Suppressor macrophage treated with lipopolysaccharide for 4 hours (primary cell): ENCODE results near the gene MYH15.
A peak's percentile ranks its signal among the peaks of the same experiment; 100 is the strongest.

Experiments
- DNase-seq: peaks from one replicate; pipeline ENCODE4 v3.0.0-alpha.2; 2020

MYH15 gene

GRCh38 chr3:108410531-108410984 lies 99.8 kb downstream of the MYH15 start:
- DNase-seq = no peak

GRCh38 chr3:108409800-108410178 lies 100.6 kb downstream of the MYH15 start:
- no peak for DNase-seq

- DNase-seq = no peak
These were observed 101.3 kb downstream of the MYH15 start for GRCh38 chr3:108408883-108409799.

GRCh38 chr3:108407886-108408285 lies 102.5 kb downstream of the MYH15 start:
- peak; percentile 33 for DNase-seq

GRCh38 chr3:108406661-108407206 lies 103.7 kb downstream of the MYH15 start:
- peak; percentile 50 for DNase-seq

GRCh38 chr3:108406063-108406660 lies 104.2 kb downstream of the MYH15 start:
- DNase-seq = peak; percentile 35

- DNase-seq = no peak
These were observed 106.0 kb downstream of the MYH15 start for GRCh38 chr3:108404368-108404767.

- no peak for DNase-seq
These were observed 106.6 kb downstream of the MYH15 start for GRCh38 chr3:108403686-108404345.

- DNase-seq = no peak
These were observed 107.2 kb downstream of the MYH15 start for GRCh38 chr3:108403198-108403597.

GRCh38 chr3:108401836-108402235 lies 108.6 kb downstream of the MYH15 start:
- no peak for DNase-seq

- DNase-seq = no peak
These were observed 111.9 kb downstream of the MYH15 start for GRCh38 chr3:108398510-108398909.

- no peak for DNase-seq
These were observed 114.1 kb downstream of the MYH15 start for GRCh38 chr3:108396336-108396735.

GRCh38 chr3:108394563-108394962 lies 115.8 kb downstream of the MYH15 start:
- no peak for DNase-seq

- no peak for DNase-seq
These were observed 116.4 kb downstream of the MYH15 start for GRCh38 chr3:108394016-108394415.

- no peak for DNase-seq
These were observed 117.1 kb downstream of the MYH15 start for GRCh38 chr3:108393128-108393900.

GRCh38 chr3:108391917-108392593 lies 118.3 kb downstream of the MYH15 start:
- DNase-seq = no peak

- no peak for DNase-seq
These were observed 121.0 kb downstream of the MYH15 start for GRCh38 chr3:108389372-108389771.

- DNase-seq = peak; percentile 60
These were observed 122.0 kb downstream of the MYH15 start for GRCh38 chr3:108388136-108389132.

- DNase-seq = no peak
These were observed 123.3 kb downstream of the MYH15 start for GRCh38 chr3:108387063-108387462.

GRCh38 chr3:108383306-108383705 lies 127.1 kb downstream of the MYH15 start:
- DNase-seq = no peak
